ENCODE measurements around the gene CHEK2.

Gene CHEK2

GRCh38 chr22:28728621-28729313 is 12.9 kb downstream of the CHEK2 start:
- no peaks in the 10 kb centered on the region for H3K27me3 ChIP-seq (ENCODE audit: low read depth)
- H3K4me3 ChIP-seq, result no peak overlapping the region
- peaks cover 46% of the 10 kb centered on the region for H3K36me3 ChIP-seq (replicated peaks)
- DNase-seq (ENCODE audit: low spot score in 2 of 2), result no peak
- H3K4me1 ChIP-seq, result no peaks in the 10 kb centered on the region
- no peaks in the 10 kb centered on the region for H3K9me3 ChIP-seq
- in situ Hi-C loops (cut with MboI; ENCODE audit: low sequenced_read_pairs), result no loop called here

GRCh38 chr22:28728002-28728401 is 13.6 kb downstream of the CHEK2 start:
- no peaks in the 10 kb centered on the region for H3K27me3 ChIP-seq (ENCODE audit: low read depth)
- no peaks in the 10 kb centered on the region for H3K4me1 ChIP-seq
- in situ Hi-C loops (cut with MboI; ENCODE audit: low sequenced_read_pairs), result no loop called here
- no peak overlapping the region for H3K4me3 ChIP-seq
- no peaks in the 10 kb centered on the region for H3K9me3 ChIP-seq
- peaks cover 44% of the 10 kb centered on the region for H3K36me3 ChIP-seq (replicated peaks)
- no peak for DNase-seq (ENCODE audit: low spot score in 2 of 2)

GRCh38 chr22:28718044-28718443 is 23.6 kb downstream of the CHEK2 start:
- no peak for DNase-seq (ENCODE audit: low spot score in 2 of 2)
- in situ Hi-C loops (cut with MboI; ENCODE audit: low sequenced_read_pairs), result no loop called here
- H3K4me1 ChIP-seq, result no peaks in the 10 kb centered on the region
- no peaks in the 10 kb centered on the region for H3K9me3 ChIP-seq
- peaks cover 21% of the 10 kb centered on the region for H3K36me3 ChIP-seq (replicated peaks)
- H3K27me3 ChIP-seq (ENCODE audit: low read depth), result no peaks in the 10 kb centered on the region
- no peak overlapping the region for H3K4me3 ChIP-seq

GRCh38 chr22:28716686-28717085 is 24.9 kb downstream of the CHEK2 start:
- in situ Hi-C loops (cut with MboI; ENCODE audit: low sequenced_read_pairs), result no loop called here
- H3K36me3 ChIP-seq (replicated peaks), result peaks cover 20% of the 10 kb centered on the region
- no peak overlapping the region for H3K4me3 ChIP-seq
- no peaks in the 10 kb centered on the region for H3K9me3 ChIP-seq
- DNase-seq (ENCODE audit: low spot score in 2 of 2), result no peak
- H3K4me1 ChIP-seq, result no peaks in the 10 kb centered on the region
- no peaks in the 10 kb centered on the region for H3K27me3 ChIP-seq (ENCODE audit: low read depth)

- Histone ChIP-seq H3K9me3 (no peaks in the 10 kb centered on the region), H3K4me3 (no peak overlapping the region), H3K27me3 (ENCODE audit: low read depth) (no peaks in the 10 kb centered on the region), H3K36me3 (replicated peaks) (peaks cover 24% of the 10 kb centered on the region), H3K4me1 (no peaks in the 10 kb centered on the region)
- in situ Hi-C loops (cut with MboI; ENCODE audit: low sequenced_read_pairs), result no loop called here
- DNase-seq (ENCODE audit: low spot score in 2 of 2), result no peak
Observed at GRCh38 chr22:28715611-28716010, 26.0 kb downstream of the CHEK2 start.

GRCh38 chr22:28714043-28714628 is 27.5 kb downstream of the CHEK2 start:
- Histone ChIP-seq H3K27me3 (ENCODE audit: low read depth) (no peaks in the 10 kb centered on the region), H3K4me1 (no peaks in the 10 kb centered on the region), H3K4me3 (no peak overlapping the region), H3K36me3 (replicated peaks) (peaks cover 24% of the 10 kb centered on the region), H3K9me3 (no peaks in the 10 kb centered on the region)
- no peak for DNase-seq (ENCODE audit: low spot score in 2 of 2)
- in situ Hi-C loops (cut with MboI; ENCODE audit: low sequenced_read_pairs), result no loop called here

- Histone ChIP-seq H3K9me3 (no peaks in the 10 kb centered on the region), H3K36me3 (replicated peaks) (peaks cover 18% of the 10 kb centered on the region), H3K4me3 (no peak overlapping the region), H3K27me3 (ENCODE audit: low read depth) (no peaks in the 10 kb centered on the region), H3K4me1 (no peaks in the 10 kb centered on the region)
- no peak for DNase-seq (ENCODE audit: low spot score in 2 of 2)
- in situ Hi-C loops (cut with MboI; ENCODE audit: low sequenced_read_pairs), result no loop called here
Observed at GRCh38 chr22:28711820-28712777, 29.5 kb downstream of the CHEK2 start.

GRCh38 chr22:28711341-28711740 is 30.3 kb downstream of the CHEK2 start:
- H3K4me1 ChIP-seq, result no peaks in the 10 kb centered on the region
- H3K27me3 ChIP-seq (ENCODE audit: low read depth), result no peaks in the 10 kb centered on the region
- H3K4me3 ChIP-seq, result no peak overlapping the region
- H3K9me3 ChIP-seq, result no peaks in the 10 kb centered on the region
- H3K36me3 ChIP-seq (replicated peaks), result peaks cover 24% of the 10 kb centered on the region
- no peak for DNase-seq (ENCODE audit: low spot score in 2 of 2)
- in situ Hi-C loops (cut with MboI; ENCODE audit: low sequenced_read_pairs), result no loop called here

GRCh38 chr22:28710576-28711191 is 30.9 kb downstream of the CHEK2 start:
- Histone ChIP-seq H3K27me3 (ENCODE audit: low read depth) (no peaks in the 10 kb centered on the region), H3K9me3 (no peaks in the 10 kb centered on the region), H3K4me3 (no peak overlapping the region), H3K36me3 (replicated peaks) (peaks cover 24% of the 10 kb centered on the region), H3K4me1 (no peaks in the 10 kb centered on the region)
- in situ Hi-C loops (cut with MboI; ENCODE audit: low sequenced_read_pairs), result no loop called here
- DNase-seq (ENCODE audit: low spot score in 2 of 2), result no peak

GRCh38 chr22:28710107-28710506 is 31.5 kb downstream of the CHEK2 start:
- Histone ChIP-seq H3K36me3 (replicated peaks) (peaks cover 24% of the 10 kb centered on the region), H3K4me1 (no peaks in the 10 kb centered on the region), H3K27me3 (ENCODE audit: low read depth) (no peaks in the 10 kb centered on the region), H3K9me3 (no peaks in the 10 kb centered on the region), H3K4me3 (no peak overlapping the region)
- in situ Hi-C loops (cut with MboI; ENCODE audit: low sequenced_read_pairs), result no loop called here
- no peak for DNase-seq (ENCODE audit: low spot score in 2 of 2)

GRCh38 chr22:28706845-28707244 is 34.8 kb downstream of the CHEK2 start:
- in situ Hi-C loops (cut with MboI; ENCODE audit: low sequenced_read_pairs), result no loop called here
- no peaks in the 10 kb centered on the region for H3K27me3 ChIP-seq (ENCODE audit: low read depth)
- peaks cover 23% of the 10 kb centered on the region for H3K36me3 ChIP-seq (replicated peaks)
- DNase-seq (ENCODE audit: low spot score in 2 of 2), result no peak
- no peaks in the 10 kb centered on the region for H3K9me3 ChIP-seq
- H3K4me1 ChIP-seq, result no peaks in the 10 kb centered on the region
- no peak overlapping the region for H3K4me3 ChIP-seq

GRCh38 chr22:28703436-28703835 is 38.2 kb downstream of the CHEK2 start:
- Histone ChIP-seq H3K27me3 (ENCODE audit: low read depth) (no peaks in the 10 kb centered on the region), H3K4me3 (no peak overlapping the region), H3K36me3 (replicated peaks) (peaks cover 6% of the 10 kb centered on the region), H3K9me3 (no peaks in the 10 kb centered on the region), H3K4me1 (no peaks in the 10 kb centered on the region)
- in situ Hi-C loops (cut with MboI; ENCODE audit: low sequenced_read_pairs), result no loop called here
- DNase-seq (ENCODE audit: low spot score in 2 of 2), result no peak

- Histone ChIP-seq H3K27me3 (ENCODE audit: low read depth) (no peaks in the 10 kb centered on the region), H3K4me3 (no peak overlapping the region), H3K9me3 (no peaks in the 10 kb centered on the region), H3K36me3 (replicated peaks) (peaks cover 6% of the 10 kb centered on the region), H3K4me1 (no peaks in the 10 kb centered on the region)
- DNase-seq (ENCODE audit: low spot score in 2 of 2), result no peak
- in situ Hi-C loops (cut with MboI; ENCODE audit: low sequenced_read_pairs), result no loop called here
Observed at GRCh38 chr22:28702891-28703290, 38.7 kb downstream of the CHEK2 start.
